ENCODE measurements around the gene CCR6.

- TF ChIP-seq, protein P1, sequence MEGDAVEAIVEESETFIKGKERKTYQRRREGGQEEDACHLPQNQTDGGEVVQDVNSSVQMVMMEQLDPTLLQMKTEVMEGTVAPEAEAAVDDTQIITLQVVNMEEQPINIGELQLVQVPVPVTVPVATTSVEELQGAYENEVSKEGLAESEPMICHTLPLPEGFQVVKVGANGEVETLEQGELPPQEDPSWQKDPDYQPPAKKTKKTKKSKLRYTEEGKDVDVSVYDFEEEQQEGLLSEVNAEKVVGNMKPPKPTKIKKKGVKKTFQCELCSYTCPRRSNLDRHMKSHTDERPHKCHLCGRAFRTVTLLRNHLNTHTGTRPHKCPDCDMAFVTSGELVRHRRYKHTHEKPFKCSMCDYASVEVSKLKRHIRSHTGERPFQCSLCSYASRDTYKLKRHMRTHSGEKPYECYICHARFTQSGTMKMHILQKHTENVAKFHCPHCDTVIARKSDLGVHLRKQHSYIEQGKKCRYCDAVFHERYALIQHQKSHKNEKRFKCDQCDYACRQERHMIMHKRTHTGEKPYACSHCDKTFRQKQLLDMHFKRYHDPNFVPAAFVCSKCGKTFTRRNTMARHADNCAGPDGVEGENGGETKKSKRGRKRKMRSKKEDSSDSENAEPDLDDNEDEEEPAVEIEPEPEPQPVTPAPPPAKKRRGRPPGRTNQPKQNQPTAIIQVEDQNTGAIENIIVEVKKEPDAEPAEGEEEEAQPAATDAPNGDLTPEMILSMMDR (IDR thresholded peaks at IDR 0.05) = no peak
- TF ChIP-seq CHD4 (IDR thresholded peaks at IDR 0.05; ENCODE audit: borderline replicate concordance) = no peak
- TF ChIP-seq, protein P2, sequence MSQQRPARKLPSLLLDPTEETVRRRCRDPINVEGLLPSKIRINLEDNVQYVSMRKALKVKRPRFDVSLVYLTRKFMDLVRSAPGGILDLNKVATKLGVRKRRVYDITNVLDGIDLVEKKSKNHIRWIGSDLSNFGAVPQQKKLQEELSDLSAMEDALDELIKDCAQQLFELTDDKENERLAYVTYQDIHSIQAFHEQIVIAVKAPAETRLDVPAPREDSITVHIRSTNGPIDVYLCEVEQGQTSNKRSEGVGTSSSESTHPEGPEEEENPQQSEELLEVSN (IDR thresholded peaks at IDR 0.05; ENCODE audit: borderline replicate concordance, low read depth) = no peak
Observed at GRCh38 chr6:167125410-167125809, 2.5 kb downstream of the CCR6 start.
